NAMALWA (cell line): ENCODE data around the gene PTGIS.

Source experiments
- DNase-seq: peaks from one replicate; pipeline ENCODE4 v3.0.0-alpha.2; 2015; ENCODE audit warnings: low spot score

Gene PTGIS

DNA sequence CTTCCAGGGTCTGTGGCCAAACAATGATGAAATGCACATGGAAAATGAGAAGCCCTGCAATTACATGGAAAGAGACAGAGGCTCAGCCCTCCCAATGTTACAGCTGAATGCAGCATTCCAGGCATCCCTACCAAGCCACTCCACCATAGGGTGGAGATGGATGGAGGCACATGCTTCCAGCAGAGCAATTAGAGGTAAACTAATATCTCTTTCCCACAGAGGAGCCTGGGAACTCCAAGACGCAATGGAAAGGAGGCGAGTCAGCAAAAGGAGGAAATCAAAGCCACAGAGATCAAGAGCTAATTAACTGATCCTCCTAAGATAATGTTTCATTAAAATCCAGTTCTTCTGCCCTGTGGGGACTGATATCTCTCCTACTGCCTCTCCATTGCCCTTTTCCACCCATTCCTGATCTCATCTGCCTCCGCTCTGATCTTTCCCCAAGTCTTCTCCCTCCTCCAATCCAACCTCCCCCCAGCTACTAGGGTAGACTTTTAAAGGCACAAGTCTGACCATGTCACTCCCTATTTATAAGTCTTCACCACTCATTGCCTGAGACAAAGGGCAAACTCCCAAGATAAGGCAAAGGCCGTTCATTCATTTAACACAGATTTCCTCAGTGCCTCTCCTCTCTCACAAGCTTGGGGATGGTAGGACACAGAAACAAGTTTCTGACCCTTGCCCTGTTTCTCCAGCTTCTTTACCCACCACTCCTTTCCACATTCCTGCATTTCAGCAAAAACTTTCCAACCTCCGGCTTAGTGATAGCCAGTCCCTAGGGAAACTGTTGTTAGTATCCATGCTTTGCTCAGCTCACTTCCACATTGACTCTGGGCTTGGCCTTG lies 71.2 kb downstream of the PTGIS start:
- no peak for DNase-seq

DNA sequence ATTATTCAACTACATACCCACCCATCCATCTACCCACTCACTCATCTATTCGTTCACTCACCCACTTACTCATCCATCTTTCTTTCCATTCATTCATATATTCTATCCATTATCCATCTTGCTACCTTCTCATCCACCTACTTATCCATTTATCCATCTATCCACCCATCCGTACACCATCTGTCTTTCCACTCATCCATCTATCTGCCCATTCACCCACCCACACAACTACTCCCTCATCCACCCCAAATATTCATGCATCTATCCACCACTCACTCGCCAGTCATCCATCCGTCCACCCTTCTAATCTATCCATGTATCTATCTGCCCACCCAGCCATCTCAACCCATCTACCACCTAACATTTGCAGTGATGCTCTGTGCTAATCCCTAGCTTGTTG lies 71.9 kb downstream of the PTGIS start:
- no peak for DNase-seq

DNA sequence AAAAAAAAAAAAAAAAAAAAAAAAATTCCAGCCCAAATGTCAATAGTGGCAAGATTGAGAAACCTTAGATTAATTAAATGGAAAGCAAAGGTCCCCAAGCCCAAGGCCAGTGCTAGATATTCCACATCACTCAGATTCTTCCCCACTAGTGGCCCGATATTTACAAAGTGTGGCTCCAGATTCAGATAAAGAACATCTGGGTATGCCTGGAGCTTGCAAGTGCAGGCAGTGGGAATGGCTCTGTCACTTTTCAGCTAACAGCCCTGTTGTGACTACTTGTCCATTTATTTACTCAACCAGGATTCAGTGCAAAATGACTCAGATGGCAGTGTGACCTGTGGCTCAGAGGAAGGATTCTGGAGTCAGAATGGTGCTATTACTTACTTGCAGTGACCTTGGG lies 77.2 kb downstream of the PTGIS start:
- DNase-seq, result no peak

DNA sequence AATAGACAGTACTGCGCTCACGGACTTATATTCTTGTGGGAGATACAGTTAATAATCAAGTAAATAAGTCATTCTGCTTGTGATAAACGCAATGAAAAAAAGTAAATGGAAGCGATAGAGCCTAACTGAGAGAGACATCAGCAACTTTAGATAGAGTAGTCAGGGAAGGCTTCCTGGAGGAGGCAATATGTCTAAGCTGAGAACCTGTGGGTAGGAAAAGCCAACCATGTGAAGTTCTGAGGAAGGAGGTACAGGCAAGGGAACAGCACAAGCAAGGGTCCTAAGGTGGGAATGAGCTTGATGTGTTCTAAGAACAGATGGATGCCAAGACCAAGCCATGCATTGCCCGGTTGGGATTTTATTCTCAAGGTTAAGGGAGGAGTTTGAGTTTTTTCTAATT lies 78.2 kb downstream of the PTGIS start:
- no peak for DNase-seq

DNA sequence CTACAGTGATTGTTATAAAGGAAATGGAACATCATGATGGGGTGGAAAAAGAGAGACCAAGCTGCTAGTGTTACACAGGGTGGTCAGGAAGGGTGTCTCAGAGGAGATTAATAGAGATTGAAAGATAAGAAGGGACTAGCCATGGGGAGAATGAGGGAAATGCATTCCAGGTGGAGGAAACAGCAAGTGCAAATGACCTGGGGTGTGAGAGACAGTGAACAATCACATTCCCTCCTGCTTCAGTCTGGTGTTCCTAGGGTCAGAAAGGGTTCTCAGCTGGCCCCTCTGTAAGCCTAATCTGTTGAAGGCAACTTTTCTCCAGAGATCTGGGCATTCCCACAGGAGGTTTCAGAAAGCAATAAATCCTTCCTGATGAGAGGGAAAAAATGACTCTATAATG lies 81.9 kb downstream of the PTGIS start:
- DNase-seq, result no peak

DNA sequence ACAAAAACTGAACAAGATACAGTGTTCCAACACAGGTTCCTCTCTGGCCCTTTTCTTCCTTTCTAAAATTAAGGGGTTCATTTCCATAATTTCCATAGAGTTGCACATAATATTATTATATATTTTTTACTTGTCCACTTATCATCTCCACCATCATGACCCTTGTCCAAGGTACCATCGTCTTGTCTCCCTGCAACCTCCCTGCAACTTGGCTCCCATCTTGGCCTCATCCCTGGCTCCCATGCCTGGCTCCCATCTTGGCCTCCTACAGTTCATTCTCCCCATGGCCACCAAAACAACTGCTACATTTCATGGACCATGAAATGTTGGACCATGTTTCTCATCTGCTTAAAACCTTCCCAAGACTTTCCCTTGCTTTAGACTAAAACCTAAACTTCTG lies 82.4 kb downstream of the PTGIS start:
- no peak for DNase-seq

DNA sequence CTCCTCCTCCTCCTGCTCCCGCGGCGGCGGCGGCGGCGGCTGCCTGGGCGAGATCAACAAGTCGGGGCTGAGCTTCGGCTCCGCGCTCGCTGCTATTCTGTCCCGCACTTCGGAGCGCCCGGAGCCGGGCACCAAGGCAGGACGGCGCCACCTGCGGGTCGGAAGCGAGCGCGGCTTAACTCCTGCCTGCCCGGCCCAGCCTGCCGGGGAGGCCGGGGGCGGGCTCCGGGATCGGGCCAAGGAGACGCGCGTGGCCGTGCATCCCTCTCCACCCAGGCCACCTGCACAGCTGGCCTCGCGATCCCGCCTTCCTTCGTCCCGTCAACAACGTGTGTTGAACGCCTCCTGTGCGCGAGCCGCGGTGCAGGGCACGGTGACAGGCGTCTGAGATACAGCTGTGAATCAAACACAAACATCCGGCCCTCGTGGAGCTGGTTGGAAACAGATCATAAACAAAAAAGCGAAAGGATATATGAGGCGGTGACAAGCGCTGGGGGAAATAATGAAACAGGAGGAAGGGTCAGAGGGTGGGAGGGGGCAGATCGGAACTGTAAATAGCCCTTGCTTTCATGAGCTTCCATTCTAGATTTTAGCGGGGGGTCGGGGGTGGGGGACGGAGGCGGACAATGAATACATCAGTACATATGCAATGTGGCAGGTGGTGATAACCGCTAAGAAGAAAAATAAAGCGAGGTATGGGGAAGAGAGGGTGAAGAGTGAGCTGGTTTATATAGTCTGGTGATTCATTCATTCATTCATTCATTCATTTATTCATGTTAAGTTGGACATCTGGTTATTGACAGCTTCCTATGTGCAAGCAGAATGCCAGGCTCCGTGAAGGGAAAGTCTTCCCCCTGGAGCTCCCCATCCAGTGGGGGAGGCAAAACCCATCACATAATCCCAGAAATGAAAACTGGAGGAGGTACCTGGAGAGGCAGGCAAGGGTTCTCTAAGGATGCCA lies 83.5 kb downstream of the PTGIS start:
- peak; percentile 55 for DNase-seq

DNA sequence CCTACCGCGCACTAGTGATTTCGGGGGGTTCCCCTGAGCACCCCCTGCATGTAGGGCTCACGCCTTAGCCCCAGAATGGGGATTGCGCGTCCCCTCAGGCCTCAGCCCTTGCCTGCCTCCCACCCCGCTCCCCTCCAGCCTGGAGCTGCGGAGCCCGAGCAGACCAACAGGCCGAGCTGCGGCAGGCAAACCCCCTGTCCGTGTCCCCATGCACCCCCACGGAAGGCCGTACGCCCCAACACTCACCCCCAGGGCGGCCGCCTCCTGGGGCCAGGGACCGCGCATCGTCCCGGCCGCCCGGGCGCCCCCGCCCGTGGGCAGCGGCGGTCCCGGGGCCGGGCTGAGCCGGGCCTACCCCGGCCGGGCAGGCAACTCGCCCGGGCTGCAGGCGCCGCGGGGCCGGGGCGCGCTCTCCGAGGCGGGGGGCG lies 84.2 kb downstream of the PTGIS start:
- DNase-seq, result no peak

DNA sequence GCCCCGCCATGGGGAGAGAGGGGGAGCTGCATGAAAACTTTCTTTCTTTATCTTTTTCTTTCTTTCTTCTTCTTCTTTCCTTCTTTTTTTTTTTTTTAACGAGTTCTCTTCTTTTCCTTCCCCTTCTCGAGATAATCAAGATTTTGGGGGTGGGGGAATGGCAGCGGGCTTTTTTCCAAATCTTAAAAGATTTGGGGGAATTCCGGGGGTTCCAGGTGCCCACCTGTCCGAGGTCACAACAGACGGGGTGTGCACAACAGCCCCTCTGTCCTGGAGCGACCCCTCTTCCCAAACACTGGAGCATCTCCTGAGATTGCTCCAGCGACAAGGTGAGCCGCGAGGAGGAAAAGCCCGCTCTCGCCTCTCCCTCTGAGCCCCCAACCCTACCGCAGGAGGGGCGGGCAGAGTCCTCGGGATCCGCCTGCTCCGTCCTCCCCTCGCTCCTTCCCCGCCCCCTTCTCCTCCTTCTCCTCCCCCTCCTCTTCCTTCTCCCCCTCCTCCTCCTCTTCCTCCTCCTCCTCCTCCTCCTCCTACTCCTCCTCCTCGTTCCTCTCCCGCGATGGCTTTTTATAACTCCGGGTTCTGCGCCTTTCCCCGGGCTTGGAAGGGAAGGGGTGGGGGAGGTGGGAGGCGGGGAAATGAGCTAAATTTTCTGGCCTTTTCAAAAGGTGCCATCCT lies 84.8 kb downstream of the PTGIS start:
- no peak for DNase-seq

DNA sequence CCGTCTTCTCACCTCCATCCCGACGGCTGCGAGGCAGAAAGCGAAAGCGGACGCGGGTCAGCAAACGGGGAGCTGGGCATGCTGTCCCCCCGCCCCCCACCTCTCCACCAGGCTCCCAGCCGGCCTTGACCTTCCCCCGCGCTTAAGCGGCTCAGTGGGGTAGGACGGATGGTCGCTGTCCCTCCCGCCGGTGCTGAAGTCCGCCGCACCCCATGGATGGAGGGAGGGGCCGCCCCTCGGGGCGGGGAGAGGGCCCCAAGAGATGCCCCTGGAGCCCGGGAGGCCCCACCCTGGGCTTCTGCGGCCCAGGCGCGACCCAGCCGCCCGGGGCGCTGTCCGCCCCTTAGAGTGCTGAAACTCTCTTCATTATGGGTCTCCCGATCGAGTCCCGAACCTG lies 85.3 kb downstream of the PTGIS start, which contains the start of gene KCNB1:
TSS of gene KCNB1 (minus strand) at position 48 of the 397 bp plus-strand sequence. CDS start 188 bp downstream, outside the sequence.
- peak; percentile 26 for DNase-seq

DNA sequence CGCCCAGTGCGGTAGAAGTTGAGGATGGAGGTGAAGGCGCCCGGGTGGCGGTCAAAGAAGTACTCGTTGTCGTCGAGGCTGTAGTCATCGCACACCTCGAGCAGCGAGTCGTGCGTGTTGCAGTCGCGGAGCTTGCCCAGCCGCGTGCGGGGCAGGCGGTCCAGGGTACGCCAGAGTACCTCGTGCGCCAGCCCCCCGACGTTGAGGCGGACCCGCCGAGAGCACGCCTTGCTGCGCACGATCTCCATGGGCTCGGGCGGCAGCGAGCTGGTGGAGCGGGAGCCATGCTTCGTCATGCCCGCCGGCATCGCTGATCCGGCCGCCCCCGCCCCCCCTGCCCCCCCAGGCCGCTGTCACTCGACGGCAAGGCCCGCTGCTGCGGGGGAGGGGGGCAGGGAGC lies 85.8 kb downstream of the PTGIS start:
- DNase-seq, result no peak

DNA sequence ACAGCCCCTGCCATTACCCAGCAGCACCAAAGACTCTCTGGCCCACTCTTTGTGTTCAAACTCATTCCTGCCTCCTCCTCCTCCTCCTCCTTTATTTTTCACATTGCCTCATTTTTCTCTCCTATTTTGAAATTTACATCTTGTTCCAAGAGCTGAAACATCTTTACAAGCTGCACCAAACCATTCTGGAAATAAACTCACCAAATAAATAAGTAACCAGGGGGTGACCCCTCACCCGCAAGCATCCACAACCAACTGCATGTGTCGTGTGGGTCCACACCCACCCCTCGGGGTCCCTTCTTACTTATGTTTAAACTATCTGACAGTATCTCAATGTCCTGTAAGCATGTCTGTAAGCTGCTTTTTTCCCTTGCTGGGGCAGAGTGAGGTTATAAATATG lies 86.8 kb downstream of the PTGIS start:
- no peak for DNase-seq

DNA sequence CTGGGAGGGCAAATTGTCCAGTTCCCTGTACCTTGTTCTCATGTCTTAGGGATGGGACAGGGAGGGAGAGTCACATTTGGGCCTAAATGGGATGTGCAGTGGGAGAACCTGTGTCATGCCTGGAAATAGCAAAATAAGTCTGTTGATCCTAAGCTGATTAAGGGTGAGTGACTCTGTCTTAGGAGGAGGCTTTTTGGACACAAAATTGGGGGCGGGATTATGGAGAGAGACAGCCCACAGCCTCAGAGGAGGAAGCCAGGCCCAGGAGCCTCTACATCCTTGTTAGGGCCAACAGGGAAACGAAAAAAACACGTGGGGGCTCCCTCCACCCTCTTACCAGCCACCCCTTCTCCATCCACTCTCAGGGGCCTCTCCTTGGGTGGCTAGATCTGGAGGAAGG lies 87.7 kb downstream of the PTGIS start:
- no peak for DNase-seq

DNA sequence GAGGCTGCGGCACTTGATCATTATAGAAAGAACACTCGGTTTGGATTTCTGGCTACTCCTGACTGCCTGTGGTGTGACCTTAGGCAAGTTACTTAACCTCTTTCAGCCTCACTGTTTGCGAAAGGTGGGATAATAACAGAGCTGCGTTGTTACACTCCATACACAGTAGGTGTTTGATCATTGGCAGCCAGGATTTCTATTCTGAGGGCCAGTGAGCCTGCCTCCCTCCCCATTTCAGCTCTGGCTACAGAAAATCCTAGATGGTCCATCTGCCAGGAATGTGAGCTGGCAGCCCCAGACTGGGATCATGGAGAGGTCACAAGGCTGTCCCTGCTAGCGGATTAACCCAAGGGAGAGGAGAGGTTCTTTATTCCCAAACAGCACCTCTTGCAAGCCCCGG lies 88.2 kb downstream of the PTGIS start:
- no peak for DNase-seq

DNA sequence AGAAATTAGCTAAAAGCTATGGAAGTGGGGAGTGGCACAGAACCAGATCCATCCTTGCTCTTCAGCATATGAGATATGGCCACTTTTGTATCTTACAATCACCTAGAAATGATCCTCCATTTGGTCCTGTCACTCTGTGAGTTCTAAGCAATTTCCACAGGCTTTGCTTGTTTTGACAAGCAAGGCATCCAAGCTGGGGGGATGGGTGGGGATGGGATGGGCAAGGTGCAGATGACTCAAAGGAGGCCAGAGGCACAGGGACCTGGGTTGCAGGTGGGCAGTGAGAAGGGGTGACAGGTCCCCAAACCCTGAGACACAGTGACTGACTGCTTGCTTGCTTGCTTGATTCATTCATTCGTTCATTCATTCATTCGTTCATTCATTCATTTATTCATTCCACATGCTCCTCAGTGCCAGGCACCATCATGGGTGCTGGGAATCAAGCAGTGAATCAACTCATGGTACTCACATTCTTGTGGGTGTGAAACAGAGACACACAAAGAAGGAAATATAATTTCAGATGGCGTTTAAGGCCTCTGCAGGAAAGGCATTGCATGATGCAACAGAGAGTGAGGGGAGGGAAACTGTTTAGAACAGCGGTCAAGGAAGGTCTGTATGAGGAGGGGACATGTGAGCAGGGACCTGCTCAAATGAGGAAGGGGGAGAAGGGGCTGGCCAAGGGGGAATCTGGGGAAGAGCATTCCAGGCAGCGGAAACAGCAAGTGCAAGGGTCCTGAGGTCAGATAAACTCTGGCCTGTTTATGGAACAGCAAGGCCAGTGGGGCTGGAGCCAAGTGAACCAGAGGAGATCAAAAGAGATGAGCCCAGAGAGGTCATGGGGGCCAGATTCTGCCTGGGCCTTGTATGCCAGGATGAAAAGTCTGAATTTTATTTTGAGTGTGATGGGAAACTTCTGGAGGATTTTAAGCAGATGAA lies 88.9 kb downstream of the PTGIS start:
- DNase-seq, result no peak

DNA sequence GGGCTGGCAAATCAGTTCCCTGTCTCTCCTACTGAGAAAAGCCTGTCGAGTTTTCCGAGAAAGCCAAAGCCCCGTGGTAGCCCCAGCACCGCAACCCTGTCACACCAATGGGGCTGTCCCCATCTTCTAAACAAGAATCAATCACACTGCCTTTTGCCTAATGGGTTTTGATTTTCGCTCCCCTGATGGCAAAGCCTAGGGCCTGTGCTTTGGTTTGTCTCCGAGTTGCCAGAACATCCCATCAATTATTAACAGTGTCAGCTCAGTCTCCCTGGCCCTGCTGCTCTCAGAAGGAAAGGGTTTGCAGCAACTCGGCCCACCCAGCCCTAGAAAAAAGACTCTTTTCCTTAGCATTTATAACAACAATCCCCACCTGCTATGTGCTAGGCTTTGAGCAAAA lies 89.7 kb downstream of the PTGIS start:
- DNase-seq, result no peak

DNA sequence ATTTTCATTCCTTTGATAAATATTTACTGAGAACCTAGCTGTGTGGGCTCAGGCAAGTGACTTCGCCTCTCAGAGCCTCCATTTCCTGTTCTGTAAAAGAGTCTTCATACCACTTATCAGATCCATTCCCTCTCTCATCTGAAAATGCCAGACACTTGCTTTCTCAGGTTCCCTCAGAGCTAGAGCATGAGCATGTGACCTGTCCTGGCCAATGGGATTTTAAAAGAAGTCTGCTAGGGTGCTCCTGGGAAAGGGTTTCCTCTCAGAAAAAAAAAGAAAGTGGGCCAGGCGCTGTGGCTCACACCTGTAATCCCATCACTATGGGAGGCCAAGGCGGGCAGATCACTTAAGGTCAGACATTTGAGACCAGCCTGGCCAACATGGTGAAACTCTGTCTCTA lies 90.7 kb downstream of the PTGIS start:
- DNase-seq, result no peak

DNA sequence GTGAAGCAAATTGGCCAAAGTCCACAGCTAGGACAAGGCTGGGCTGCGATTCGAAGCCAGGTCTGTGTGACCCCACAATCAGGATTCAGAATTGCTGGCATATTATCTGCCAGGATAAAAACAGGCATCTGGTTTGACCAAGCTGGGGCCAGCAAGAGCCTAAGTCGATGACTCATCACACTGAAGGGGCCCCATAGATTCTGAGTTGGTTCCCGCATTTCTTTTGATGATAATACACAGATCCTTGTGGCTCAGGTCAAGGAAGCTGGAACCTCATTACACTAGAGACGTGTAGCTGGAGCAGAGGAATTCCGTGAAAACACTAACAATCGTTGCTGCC lies 92.0 kb downstream of the PTGIS start:
- no peak for DNase-seq

DNA sequence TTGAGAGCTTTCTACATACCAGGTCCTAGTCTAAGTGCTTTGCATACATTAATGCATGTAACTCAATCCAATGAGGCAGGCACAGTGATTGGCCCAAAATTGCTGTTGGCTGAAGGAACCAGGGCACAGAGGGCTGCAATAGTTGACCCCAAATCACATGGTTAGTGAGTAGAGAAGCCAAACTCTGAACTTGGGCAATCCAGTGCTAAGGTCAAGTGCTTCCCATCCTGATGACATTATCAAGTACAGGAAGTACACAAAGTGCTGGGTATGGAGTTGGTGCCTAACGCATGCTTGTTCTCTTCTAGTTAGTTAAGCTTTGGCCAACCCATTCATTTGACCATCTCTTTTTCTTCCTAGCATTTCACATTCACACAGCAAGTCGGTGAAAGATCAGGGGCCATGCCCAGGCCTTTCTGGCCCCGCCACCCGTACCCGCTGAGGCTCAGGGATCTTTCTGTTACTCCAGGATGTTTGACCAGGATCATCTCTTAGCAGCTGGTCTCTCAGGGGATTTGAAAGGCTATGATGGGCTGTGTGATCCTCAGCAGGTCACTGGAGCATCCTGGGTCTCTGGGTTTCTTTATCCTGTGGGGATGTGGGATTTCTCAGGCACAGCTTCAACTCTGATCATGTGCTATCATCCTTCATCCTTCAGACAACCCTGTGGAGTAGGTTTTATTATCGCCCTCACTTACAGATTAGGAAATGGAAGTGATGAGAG lies 92.5 kb downstream of the PTGIS start:
- DNase-seq, result no peak

DNA sequence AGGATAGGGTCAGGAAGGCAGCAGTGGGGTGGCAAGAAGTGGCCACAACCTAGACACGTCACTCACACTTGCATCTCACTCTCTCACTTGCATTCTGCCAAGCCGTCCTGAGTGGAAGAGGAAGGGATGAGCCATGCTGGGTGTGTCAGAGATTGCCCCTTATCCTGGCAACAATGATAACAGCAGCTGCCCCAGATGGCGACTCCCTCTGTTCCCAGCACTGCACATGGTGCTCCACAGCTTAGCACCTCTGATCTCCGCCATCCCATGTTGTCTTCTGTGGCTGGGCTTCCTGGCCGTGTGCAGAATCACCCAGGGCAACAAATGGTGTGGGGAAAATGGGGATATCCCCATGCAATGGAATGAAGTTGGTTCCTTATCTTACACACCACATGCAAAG lies 96.5 kb downstream of the PTGIS start:
- no peak for DNase-seq

DNA sequence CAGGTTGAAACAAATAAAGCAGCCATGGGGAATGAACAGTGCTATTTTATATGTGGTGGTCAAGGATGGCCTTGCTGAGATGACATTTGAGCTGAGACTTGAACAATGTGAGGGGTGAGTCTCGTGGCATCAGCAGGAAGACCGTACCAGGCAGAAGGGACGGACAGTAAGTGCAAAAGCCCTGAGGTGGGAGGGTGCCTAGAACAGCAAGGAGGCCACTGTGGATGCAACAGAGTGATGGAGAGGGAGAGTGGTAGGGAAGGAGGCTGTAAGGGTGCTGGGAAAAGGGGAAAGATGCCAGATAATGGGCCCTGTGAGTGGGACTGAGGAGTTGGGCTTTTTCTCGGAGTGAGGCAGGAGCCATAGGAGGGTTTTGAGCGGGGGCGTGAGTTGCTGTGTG lies 97.0 kb downstream of the PTGIS start:
- no peak for DNase-seq
